ENCODE data around the gene GFRA1.

GRCh38 chr10:116026315-116026714 is 246.7 kb downstream of the GFRA1 start:
- TF ChIP-seq, protein P1, sequence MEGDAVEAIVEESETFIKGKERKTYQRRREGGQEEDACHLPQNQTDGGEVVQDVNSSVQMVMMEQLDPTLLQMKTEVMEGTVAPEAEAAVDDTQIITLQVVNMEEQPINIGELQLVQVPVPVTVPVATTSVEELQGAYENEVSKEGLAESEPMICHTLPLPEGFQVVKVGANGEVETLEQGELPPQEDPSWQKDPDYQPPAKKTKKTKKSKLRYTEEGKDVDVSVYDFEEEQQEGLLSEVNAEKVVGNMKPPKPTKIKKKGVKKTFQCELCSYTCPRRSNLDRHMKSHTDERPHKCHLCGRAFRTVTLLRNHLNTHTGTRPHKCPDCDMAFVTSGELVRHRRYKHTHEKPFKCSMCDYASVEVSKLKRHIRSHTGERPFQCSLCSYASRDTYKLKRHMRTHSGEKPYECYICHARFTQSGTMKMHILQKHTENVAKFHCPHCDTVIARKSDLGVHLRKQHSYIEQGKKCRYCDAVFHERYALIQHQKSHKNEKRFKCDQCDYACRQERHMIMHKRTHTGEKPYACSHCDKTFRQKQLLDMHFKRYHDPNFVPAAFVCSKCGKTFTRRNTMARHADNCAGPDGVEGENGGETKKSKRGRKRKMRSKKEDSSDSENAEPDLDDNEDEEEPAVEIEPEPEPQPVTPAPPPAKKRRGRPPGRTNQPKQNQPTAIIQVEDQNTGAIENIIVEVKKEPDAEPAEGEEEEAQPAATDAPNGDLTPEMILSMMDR (IDR thresholded peaks at IDR 0.05): no peak
- no peak for TF ChIP-seq POLR2A (IDR thresholded peaks at IDR 0.05)
